Muscle of arm (tissue), 12 donors: Measurements from ENCODE around the gene MARS1. TPM values are rescaled to one million over a fixed set of nuclear protein-coding genes. Genes with fewer than 3 reads are reported as not detected.

Experiments used
- DNase-seq: peaks from one replicate; pipeline ENCODE4 v3.0.0-alpha.2; 2013
- polyA plus RNA-seq, 12 donors: library from polyadenylated mRNA; unstranded; fragments of 120-200 nt; gene quantifications; one replicate each; pipeline ENCODE4 v1.2.1, GENCODE V29; 2013; ENCODE audit not compliant: insufficient read length in 12 of 12

Gene MARS1
- polyA plus RNA-seq, 12 donors = 77.3 to 150 (median 93.0) TPM; not detected in 1

- no peak for DNase-seq
Observed at GRCh38 chr12:57455374-57456144, 32.3 kb upstream of the MARS1 start.

- no peak for DNase-seq
Observed at GRCh38 chr12:57456145-57456700, 31.6 kb upstream of the MARS1 start.

DNA sequence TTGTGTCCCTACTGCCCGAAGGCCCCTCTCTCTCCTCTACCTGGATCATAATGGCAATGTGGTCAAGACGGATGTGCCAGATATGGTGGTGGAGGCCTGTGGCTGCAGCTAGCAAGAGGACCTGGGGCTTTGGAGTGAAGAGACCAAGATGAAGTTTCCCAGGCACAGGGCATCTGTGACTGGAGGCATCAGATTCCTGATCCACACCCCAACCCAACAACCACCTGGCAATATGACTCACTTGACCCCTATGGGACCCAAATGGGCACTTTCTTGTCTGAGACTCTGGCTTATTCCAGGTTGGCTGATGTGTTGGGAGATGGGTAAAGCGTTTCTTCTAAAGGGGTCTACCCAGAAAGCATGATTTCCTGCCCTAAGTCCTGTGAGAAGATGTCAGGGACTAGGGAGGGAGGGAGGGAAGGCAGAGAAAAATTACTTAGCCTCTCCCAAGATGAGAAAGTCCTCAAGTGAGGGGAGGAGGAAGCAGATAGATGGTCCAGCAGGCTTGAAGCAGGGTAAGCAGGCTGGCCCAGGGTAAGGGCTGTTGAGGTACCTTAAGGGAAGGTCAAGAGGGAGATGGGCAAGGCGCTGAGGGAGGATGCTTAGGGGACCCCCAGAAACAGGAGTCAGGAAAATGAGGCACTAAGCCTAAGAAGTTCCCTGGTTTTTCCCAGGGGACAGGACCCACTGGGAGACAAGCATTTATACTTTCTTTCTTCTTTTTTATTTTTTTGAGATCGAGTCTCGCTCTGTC lies 31.0 kb upstream of the MARS1 start:
- no peak for DNase-seq

GRCh38 chr12:57458665-57459054 lies 29.2 kb upstream of the MARS1 start:
- no peak for DNase-seq

DNA sequence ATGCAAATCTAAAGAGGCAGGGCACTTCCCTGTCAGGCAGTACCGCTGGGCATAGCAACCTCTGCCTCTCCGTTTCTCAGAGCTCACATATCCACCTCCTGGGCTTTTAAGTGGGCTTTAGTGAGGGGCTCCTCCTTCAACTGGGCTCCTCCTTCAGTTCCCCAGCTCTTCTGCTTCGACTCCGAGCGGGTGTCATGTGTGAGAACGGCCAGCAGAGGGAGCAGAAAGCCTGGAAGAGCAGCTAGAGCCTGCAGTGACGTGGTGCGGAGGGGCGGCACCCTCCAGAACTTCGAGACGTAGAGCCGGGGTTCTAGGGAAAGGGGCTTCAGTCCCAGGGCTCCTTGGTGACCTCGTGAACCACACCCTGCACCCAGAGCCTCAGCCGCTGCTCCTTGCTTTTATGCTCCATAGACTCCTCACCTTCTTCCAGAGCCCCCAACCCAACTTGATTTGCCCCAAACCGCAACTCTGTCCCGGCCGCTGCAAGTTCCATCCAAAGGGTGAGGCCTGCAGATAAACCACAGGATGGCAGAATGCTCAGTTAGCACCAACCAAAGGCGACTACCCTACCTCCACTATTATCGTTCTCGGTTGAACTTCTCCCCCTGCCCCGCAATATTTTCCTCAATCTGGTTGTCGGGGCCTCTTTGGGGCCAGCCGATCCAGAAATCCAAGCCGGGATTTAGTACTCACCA lies 28.7 kb upstream of the MARS1 start:
- peak; percentile 98 for DNase-seq

DNA sequence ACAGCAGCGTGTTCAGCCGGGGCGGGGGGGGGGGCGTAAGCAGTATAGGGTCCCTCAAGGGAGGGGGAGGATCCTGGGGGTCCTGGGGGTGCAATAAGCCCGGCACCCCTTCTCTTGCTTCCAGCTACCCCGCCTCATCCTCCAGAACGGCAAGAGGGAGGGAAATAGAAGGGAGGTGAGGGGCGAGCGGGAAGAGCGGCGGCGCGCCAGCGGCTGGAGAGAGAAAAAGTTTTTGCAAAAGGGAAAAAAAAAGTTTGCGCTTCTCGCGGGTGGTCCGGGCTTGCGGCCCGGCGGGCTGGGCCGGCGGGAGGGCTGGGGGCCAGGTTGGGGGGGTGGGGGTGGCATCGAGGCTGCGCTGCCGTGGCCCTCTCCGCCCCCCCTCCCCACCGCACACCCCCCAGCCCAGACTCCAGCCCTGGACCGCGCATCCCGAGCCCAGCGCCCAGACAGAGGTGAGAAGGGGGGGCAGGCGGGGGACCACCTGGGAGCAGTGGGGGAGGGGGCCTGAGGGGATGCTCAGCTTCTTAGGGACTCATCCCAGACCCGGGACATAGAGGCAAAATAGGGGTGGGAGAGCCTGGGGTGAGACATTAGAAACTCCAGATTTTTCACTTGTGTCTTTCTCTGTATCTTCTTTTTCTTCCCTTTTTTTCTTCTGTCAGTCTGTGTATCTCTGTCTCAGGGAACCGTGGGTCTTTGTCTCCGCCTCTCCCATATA lies 28.0 kb upstream of the MARS1 start, which contains the start of gene GLI1:
Gene GLI1 (plus strand): TSS at position 36 of the 718 bp plus-strand sequence. CDS start 3,907 bp downstream, outside the sequence.
- DNase-seq = no peak

- DNase-seq = no peak
Observed at GRCh38 chr12:57460468-57460784, 27.4 kb upstream of the MARS1 start.

GRCh38 chr12:57460841-57461275 lies 27.0 kb upstream of the MARS1 start:
- DNase-seq = no peak

GRCh38 chr12:57461276-57461916 lies 26.5 kb upstream of the MARS1 start:
- peak; percentile 66 for DNase-seq

GRCh38 chr12:57461917-57462250 lies 26.0 kb upstream of the MARS1 start:
- DNase-seq = peak; percentile 58

DNA sequence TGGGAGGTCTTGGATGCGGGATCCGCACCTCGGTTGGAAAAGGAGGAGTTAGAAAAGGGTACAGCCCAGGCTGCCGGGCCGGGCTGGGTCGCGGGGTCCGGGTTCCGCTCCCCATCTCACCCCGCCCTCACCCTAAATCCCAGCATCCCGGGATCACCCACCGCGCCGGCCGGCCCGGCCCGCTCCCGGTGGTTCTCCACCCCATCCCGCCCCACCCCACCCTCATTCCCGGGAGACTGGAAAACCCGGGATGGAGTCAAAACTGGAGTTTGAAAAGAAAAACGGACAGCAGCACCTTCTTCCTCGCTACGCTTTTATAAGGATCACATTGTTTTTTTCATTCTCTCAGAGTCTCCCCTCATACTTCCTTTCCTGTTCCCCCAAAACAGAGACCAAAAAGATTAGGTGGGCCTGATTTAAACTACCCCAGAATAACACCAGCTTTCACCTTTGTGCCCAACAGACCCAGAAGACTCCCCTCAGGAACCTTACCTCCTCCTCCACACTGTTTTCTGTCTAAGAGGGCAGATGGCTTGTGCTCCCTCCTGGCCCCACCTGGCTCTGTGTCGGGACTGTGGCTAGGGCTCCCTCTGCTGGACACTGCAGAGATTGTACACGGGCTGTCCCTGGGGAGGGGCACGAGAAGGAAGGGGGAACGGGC lies 25.5 kb upstream of the MARS1 start:
- peak; percentile 88 for DNase-seq

- no peak for DNase-seq
Observed at GRCh38 chr12:57462912-57463253, 25.0 kb upstream of the MARS1 start.

- DNase-seq = no peak
Observed at GRCh38 chr12:57464569-57464968, 23.3 kb upstream of the MARS1 start.

DNA sequence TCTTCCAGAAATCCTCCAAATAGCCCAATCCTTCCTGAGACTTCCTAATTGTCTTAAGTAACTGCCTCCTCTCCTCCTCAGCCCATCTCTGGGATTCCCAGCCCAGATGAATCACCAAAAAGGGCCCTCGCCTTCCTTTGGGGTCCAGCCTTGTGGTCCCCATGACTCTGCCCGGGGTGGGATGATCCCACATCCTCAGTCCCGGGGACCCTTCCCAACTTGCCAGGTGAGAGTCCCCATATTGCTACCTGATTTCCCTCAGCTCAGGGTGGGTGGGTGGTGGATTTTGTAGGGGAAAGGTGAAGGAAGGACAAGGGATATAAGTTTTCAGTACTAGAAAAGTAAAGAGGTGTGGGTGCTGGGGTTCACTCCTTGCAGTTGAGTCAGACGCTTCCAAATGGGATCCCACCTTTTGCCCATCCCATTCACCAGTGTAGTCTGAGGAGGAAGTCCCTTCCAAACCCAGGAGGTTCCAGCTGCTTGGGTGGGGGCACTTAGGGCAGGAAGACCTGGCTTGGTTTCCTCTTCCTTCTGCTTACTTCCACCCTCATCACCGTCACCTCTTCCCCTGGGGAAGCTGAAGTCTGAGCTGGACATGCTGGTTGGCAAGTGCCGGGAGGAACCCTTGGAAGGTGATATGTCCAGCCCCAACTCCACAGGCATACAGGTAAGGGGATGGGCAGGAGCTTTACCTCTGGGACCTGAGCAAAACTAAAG lies 22.7 kb upstream of the MARS1 start:
- DNase-seq = no peak

DNA sequence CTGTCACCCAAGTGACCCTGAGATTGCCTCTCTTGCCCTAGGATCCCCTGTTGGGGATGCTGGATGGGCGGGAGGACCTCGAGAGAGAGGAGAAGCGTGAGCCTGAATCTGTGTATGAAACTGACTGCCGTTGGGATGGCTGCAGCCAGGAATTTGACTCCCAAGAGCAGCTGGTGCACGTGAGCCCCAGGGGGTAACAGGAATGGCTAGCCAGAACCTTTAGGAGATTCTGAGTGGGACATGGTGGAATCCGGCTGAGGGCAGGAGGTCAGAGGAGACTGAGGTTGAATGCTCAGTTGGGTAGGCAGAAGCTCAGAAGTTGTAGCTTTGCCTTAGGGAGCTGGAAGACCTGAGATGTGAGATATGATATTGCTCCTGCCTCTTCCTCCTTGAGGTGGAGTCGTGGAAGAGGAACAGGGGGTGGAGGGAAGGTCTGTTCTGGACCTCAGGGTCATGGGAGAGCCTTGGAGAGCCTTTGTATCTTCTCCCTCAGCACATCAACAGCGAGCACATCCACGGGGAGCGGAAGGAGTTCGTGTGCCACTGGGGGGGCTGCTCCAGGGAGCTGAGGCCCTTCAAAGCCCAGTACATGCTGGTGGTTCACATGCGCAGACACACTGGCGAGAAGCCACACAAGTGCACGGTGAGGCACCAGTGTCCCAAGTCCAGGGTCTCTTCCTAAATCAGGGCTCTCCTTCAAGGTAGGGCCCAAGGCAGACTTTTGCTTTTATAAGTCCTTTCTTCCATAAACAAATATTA lies 21.9 kb upstream of the MARS1 start:
- DNase-seq = no peak

GRCh38 chr12:57467212-57467874 lies 20.5 kb upstream of the MARS1 start:
- no peak for DNase-seq

DNA sequence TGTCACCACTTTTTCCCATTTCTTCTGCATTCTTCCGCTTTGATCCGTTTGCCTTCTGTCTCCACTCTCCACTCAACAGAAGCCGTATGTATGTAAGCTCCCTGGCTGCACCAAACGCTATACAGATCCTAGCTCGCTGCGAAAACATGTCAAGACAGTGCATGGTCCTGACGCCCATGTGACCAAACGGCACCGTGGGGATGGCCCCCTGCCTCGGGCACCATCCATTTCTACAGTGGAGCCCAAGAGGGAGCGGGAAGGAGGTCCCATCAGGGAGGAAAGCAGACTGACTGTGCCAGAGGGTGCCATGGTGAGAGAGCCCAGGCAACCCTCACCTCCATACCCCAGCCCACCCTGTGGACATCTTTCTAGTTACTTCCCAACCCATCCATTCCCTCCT lies 20.0 kb upstream of the MARS1 start:
- DNase-seq = no peak

DNA sequence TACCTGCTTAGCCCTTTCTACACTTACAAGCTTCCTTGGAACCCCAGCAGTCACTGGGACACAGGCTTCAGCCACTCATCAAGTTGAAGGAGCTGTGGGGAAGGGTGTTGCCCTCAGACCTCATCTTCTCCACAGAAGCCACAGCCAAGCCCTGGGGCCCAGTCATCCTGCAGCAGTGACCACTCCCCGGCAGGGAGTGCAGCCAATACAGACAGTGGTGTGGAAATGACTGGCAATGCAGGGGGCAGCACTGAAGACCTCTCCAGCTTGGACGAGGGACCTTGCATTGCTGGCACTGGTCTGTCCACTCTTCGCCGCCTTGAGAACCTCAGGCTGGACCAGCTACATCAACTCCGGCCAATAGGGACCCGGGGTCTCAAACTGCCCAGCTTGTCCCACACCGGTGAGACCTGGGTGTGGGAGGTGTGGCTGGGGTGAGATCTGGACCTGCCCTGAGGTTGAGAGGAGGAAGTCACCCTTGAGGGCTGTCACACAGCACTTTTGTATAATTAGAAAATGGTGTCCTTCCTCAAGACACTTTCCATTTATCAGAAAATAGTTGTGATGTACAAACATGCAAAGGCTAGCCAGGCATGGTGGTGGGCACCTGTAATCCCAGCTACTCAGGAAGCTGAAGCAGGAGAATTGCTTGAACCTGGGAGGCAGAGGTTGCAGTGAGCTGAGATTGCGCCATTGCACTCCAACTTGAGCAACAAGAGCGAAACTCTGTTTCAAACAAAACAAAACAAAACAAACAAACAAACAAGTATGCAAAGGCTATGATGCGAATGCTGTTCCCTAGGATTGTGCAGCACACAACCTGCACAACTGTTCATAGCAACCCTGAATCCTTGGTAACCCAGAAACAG lies 18.3 kb upstream of the MARS1 start:
- no peak for DNase-seq
